ENCODE results near the gene LONP2. TPM values are rescaled to one million over a fixed set of nuclear protein-coding genes. Genes with fewer than 3 reads are reported as not detected.

The LONP2 gene
- total RNA-seq, 1 donor from 2014 or later = 50.7 TPM

- H3K9me3 ChIP-seq (ENCODE audit: insufficient read depth, low read depth, low read length) = no peaks in the 10 kb centered on the region
- Mint-ChIP-seq H3K4me1 (ENCODE audit: low read depth, unreplicated experiment) (peaks cover 11% of the 10 kb centered on the region), H3K4me3 (ENCODE audit: unreplicated experiment) (no peak overlapping the region), H3K36me3 (ENCODE audit: low read depth, unreplicated experiment) (peaks cover 7% of the 10 kb centered on the region), H3K9me3 (ENCODE audit: unreplicated experiment) (peaks cover 2% of the 10 kb centered on the region), H3K27me3 (ENCODE audit: low read depth, unreplicated experiment) (no peaks in the 10 kb centered on the region), H3K27ac (ENCODE audit: unreplicated experiment) (no peak overlapping the region)
- no peak overlapping the region for H3K4me2 ChIP-seq (ENCODE audit: low read length)
- DNase-seq (ENCODE audit: low read depth) (no peak), FAIRE-seq (no peak)
- H3K36me3 ChIP-seq (ENCODE audit: insufficient read depth, low read length) = peaks cover 13% of the 10 kb centered on the region
- peaks cover 68% of the 10 kb centered on the region for H4K20me1 ChIP-seq (ENCODE audit: insufficient read depth, low read length)
- no peak overlapping the region for H3K27ac ChIP-seq (ENCODE audit: low read depth, low read length)
- H3K4me3 ChIP-seq (ENCODE audit: insufficient read depth, low read depth, low read length) = no peak overlapping the region
- TF ChIP-seq EZH2 (IDR thresholded peaks at IDR 0.05; ENCODE audit: insufficient read depth, low read length) = no peak
- TF ChIP-seq CTCF (IDR thresholded peaks at IDR 0.05; ENCODE audit: insufficient read depth, low read depth, low read length) = no peak
- H3K27me3 ChIP-seq (ENCODE audit: insufficient read depth, low read length) = no peaks in the 10 kb centered on the region
- peaks cover 76% of the 10 kb centered on the region for H3K79me2 ChIP-seq (ENCODE audit: insufficient read depth, low read length)
- no peak overlapping the region for H2AFZ ChIP-seq (ENCODE audit: low read depth, low read length)
- no peak overlapping the region for H3K9ac ChIP-seq (ENCODE audit: low read length)
- no peaks in the 10 kb centered on the region for H3K4me1 ChIP-seq (ENCODE audit: insufficient read depth, low read length)
Observed at GRCh38 chr16:48358419-48358818, 114.3 kb downstream of the LONP2 start.

GRCh38 chr16:48359983-48360382, 115.9 kb downstream of the LONP2 start:
- H3K4me1 ChIP-seq (ENCODE audit: insufficient read depth, low read length) = no peaks in the 10 kb centered on the region
- peaks cover 90% of the 10 kb centered on the region for H3K79me2 ChIP-seq (ENCODE audit: insufficient read depth, low read length)
- no peak overlapping the region for H3K27ac ChIP-seq (ENCODE audit: low read depth, low read length)
- FAIRE-seq = no peak
- no peak overlapping the region for H3K4me2 ChIP-seq (ENCODE audit: low read length)
- no peak overlapping the region for H2AFZ ChIP-seq (ENCODE audit: low read depth, low read length)
- Mint-ChIP-seq H3K9me3 (ENCODE audit: unreplicated experiment) (peaks cover 4% of the 10 kb centered on the region), H3K4me1 (ENCODE audit: low read depth, unreplicated experiment) (peaks cover 12% of the 10 kb centered on the region), H3K4me3 (ENCODE audit: unreplicated experiment) (no peak overlapping the region), H3K36me3 (ENCODE audit: low read depth, unreplicated experiment) (peaks cover 7% of the 10 kb centered on the region), H3K27me3 (ENCODE audit: low read depth, unreplicated experiment) (no peaks in the 10 kb centered on the region), H3K27ac (ENCODE audit: unreplicated experiment) (no peak overlapping the region)
- H3K27me3 ChIP-seq (ENCODE audit: insufficient read depth, low read length) = no peaks in the 10 kb centered on the region
- no peak overlapping the region for H3K9ac ChIP-seq (ENCODE audit: low read length)
- peaks cover 74% of the 10 kb centered on the region for H4K20me1 ChIP-seq (ENCODE audit: insufficient read depth, low read length)
- H3K9me3 ChIP-seq (ENCODE audit: insufficient read depth, low read depth, low read length) = no peaks in the 10 kb centered on the region
- no peak for DNase-seq (ENCODE audit: low read depth)
- H3K4me3 ChIP-seq (ENCODE audit: insufficient read depth, low read depth, low read length) = no peak overlapping the region
- peaks cover 12% of the 10 kb centered on the region for H3K36me3 ChIP-seq (ENCODE audit: insufficient read depth, low read length)
- no peak for TF ChIP-seq EZH2 (IDR thresholded peaks at IDR 0.05; ENCODE audit: insufficient read depth, low read length)
- no peak for TF ChIP-seq CTCF (IDR thresholded peaks at IDR 0.05; ENCODE audit: insufficient read depth, low read depth, low read length)

- no peak overlapping the region for H3K27ac Mint-ChIP-seq (ENCODE audit: unreplicated experiment)
- H3K9ac ChIP-seq (ENCODE audit: low read length) = no peak overlapping the region
- peaks cover 77% of the 10 kb centered on the region for H4K20me1 ChIP-seq (ENCODE audit: insufficient read depth, low read length)
- no peaks in the 10 kb centered on the region for H3K27me3 Mint-ChIP-seq (ENCODE audit: low read depth, unreplicated experiment)
- peaks cover 6% of the 10 kb centered on the region for H3K4me1 ChIP-seq (ENCODE audit: insufficient read depth, low read length)
- H3K4me1 Mint-ChIP-seq (ENCODE audit: low read depth, unreplicated experiment) = peaks cover 15% of the 10 kb centered on the region
- H3K4me2 ChIP-seq (ENCODE audit: low read length) = no peak overlapping the region
- no peak for DNase-seq (ENCODE audit: low read depth)
- H3K36me3 ChIP-seq (ENCODE audit: insufficient read depth, low read length) = peaks cover 6% of the 10 kb centered on the region
- no peak overlapping the region for H2AFZ ChIP-seq (ENCODE audit: low read depth, low read length)
- H3K9me3 ChIP-seq (ENCODE audit: insufficient read depth, low read depth, low read length) = no peaks in the 10 kb centered on the region
- TF ChIP-seq EZH2 (IDR thresholded peaks at IDR 0.05; ENCODE audit: insufficient read depth, low read length) (no peak), CTCF (IDR thresholded peaks at IDR 0.05; ENCODE audit: insufficient read depth, low read depth, low read length) (no peak)
- H3K4me3 ChIP-seq (ENCODE audit: insufficient read depth, low read depth, low read length) = no peak overlapping the region
- FAIRE-seq = no peak
- H3K27ac ChIP-seq (ENCODE audit: low read depth, low read length) = no peak overlapping the region
- H3K4me3 Mint-ChIP-seq (ENCODE audit: unreplicated experiment) = no peak overlapping the region
- no peaks in the 10 kb centered on the region for H3K27me3 ChIP-seq (ENCODE audit: insufficient read depth, low read length)
- peaks cover 94% of the 10 kb centered on the region for H3K79me2 ChIP-seq (ENCODE audit: insufficient read depth, low read length)
- peaks cover 7% of the 10 kb centered on the region for H3K36me3 Mint-ChIP-seq (ENCODE audit: low read depth, unreplicated experiment)
- H3K9me3 Mint-ChIP-seq (ENCODE audit: unreplicated experiment) = peaks cover 4% of the 10 kb centered on the region
Observed at GRCh38 chr16:48361012-48361411, 116.9 kb downstream of the LONP2 start.

Data from astrocyte (in vitro differentiated cells and primary cell).